Measurements from ENCODE around the gene SDCCAG8.

The SDCCAG8 gene

GRCh38 chr1:243254927-243255790 is 682 bp upstream of the SDCCAG8 start, which contains the start of gene CEP170:
Gene CEP170 (minus strand): TSS chr1:243255281. CDS start chr1:243225280, 30,001 bp downstream.
- DNase-seq = peak; percentile 95

- no peak for DNase-seq
These were observed 749 bp downstream of the SDCCAG8 start for GRCh38 chr1:243256590-243256989.

GRCh38 chr1:243257189-243257588 is 1.3 kb downstream of the SDCCAG8 start:
- DNase-seq = no peak

- DNase-seq = no peak
These were observed 2.9 kb downstream of the SDCCAG8 start for GRCh38 chr1:243258731-243259130.

GRCh38 chr1:243260221-243260880 is 4.5 kb downstream of the SDCCAG8 start:
- no peak for DNase-seq

GRCh38 chr1:243261390-243261789 is 5.5 kb downstream of the SDCCAG8 start:
- no peak for DNase-seq

- no peak for DNase-seq
These were observed 8.9 kb downstream of the SDCCAG8 start for GRCh38 chr1:243264717-243265116.

- no peak for DNase-seq
These were observed 10.4 kb downstream of the SDCCAG8 start for GRCh38 chr1:243266231-243266630.

GRCh38 chr1:243267471-243267880 is 11.6 kb downstream of the SDCCAG8 start:
- DNase-seq = no peak

GRCh38 chr1:243267914-243268653 is 12.2 kb downstream of the SDCCAG8 start:
- no peak for DNase-seq

GRCh38 chr1:243268751-243269460 is 13.1 kb downstream of the SDCCAG8 start:
- DNase-seq = no peak

GRCh38 chr1:243269461-243269801 is 13.6 kb downstream of the SDCCAG8 start:
- no peak for DNase-seq

GRCh38 chr1:243270097-243270864 is 14.4 kb downstream of the SDCCAG8 start:
- no peak for DNase-seq

GRCh38 chr1:243271996-243272395 is 16.2 kb downstream of the SDCCAG8 start:
- DNase-seq = no peak

GRCh38 chr1:243272401-243272800 is 16.6 kb downstream of the SDCCAG8 start:
- no peak for DNase-seq

GRCh38 chr1:243273506-243273905 is 17.7 kb downstream of the SDCCAG8 start:
- no peak for DNase-seq

- no peak for DNase-seq
These were observed 18.1 kb downstream of the SDCCAG8 start for GRCh38 chr1:243273945-243274344.

- DNase-seq = no peak
These were observed 19.5 kb downstream of the SDCCAG8 start for GRCh38 chr1:243275316-243275715.

- no peak for DNase-seq
These were observed 24.8 kb downstream of the SDCCAG8 start for GRCh38 chr1:243280571-243281129.

- DNase-seq = no peak
These were observed 25.8 kb downstream of the SDCCAG8 start for GRCh38 chr1:243281672-243282071.

GRCh38 chr1:243286409-243287122 is 30.7 kb downstream of the SDCCAG8 start:
- no peak for DNase-seq
